Measurements from ENCODE around the gene LAMA2.

The LAMA2 gene

DNA sequence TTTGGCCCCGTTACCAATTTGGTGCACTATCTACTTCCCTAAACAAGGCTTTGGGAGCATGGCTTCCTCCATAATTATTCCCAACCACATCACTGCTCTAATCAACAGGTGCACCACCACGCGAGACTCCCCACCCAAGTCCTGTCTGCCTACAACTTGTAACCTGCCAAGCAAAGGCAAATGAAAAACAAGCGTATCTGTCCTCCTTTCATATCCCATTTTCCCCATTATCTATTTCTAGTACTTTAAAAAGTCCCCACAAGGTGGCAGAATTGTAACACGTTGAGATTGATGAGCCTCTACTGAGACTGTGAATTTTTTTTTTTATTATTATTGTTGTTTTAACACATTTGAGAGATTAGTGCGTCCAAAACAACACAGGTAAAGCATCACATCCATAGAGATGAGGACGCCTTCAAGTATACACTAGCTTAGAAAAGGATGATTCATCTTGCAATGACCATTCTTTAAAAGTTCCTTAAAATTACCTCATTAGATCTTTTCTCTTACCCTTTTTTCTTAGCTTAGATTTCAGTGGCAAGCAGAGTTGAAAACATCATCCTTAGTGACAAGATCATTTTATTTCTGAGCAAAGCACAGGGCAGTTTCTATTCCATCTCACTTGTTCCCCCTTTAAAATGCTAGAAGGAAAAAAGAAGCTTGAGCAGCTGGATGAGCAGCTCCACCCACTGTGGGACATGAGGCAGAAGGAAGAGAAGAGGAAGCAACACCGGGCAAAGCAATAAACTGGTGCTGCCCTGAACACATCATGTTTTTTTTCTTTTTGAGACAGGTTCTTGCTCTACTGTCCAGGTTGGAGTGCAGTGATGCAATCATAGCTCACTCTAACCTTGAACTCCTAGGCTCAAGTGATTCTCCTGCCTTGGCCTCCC lies 616.3 kb downstream of the LAMA2 start:
- DNase-seq, result peak; percentile 69

DNA sequence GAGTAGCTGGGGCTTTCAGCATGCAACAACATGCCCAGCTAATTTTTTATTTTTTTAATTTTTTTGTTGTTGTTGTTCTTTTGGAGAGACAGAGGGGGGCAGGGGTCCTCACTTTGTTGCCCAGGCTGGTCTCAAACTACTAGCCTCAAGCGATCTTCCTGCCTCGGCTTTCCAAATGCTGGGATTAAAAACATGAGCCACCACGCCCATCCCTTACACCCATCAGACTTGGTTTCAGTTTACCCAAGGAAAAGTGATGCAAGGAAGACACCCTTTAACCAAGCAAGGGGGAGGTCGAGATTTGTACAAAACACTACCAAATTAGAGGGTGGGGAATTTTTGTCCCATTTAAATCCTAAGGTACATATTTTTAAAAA lies 616.9 kb downstream of the LAMA2 start:
- DNase-seq, result no peak

DNA sequence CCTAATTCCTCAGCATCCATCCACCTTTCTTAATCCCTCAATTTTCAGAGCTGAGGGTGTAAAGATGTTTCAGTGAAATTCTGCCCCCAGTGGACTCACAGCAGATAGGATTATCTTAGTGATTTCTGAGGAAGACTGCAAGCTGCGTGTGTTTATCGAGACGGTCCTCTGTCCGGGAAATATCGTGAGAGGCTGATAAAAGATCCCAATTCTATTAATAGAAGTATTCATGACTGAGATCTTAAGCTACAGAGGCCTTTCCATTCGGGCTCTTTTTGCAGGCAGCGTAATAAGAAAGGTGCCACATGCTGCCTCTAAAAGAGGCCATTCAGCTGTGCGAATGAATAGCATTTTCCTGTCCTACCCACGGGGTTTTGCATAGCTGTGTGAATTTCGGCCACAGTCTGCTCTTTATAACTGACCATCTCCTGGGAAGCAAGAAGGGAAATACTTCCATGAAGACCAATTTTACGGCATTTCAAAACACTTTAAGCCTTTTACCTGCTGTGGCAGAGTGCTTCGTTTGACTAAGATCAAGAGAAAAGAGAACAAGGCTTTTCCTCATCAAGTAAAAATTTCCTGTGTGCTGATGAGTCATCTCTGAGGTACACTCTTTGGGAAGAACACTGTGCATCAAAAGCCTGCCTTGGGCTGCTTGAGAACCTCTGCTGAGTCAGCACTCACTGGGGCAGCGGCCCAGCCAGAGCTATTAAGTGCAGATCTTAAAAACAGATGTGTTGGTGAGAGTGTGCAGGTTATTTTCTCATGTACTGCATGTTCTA lies 618.2 kb downstream of the LAMA2 start:
- peak; percentile 44 for DNase-seq

GRCh38 chr6:129501740-129502660 lies 619.1 kb downstream of the LAMA2 start:
- DNase-seq, result no peak

- no peak for DNase-seq
Observed at GRCh38 chr6:129504456-129504855, 621.5 kb downstream of the LAMA2 start.

DNA sequence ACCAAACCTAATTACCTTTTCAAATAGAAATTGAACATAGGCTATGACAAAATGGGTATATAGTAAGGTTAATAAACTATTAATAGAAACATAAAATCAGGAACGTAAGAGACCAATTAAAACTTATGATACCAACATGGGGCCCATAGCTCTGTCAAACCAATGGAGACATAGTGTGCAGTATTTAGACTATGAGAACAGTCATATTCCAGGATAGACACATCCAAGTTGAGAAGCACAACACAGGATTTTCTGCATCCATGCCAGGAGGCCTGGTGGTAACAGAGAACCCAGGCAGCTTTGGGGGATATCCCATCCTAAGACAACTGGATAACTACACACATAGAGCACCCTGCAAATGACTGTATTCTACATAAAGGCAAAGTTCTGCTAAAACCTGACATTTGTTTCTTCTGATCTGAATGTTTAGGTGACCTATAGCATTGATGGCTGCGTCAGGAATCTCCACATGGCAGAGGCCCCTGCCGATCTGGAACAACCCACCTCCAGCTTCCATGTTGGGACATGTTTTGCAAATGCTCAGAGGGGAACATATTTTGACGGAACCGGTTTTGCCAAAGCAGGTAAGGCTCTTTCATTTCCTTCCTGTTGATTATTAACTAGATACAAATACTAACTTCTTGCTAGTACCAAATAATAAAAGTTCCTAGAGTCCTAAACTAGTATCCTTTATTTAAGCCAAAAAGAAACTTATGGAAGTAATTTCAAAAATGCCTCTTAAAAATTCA lies 624.3 kb downstream of the LAMA2 start:
- DNase-seq, result no peak

DNA sequence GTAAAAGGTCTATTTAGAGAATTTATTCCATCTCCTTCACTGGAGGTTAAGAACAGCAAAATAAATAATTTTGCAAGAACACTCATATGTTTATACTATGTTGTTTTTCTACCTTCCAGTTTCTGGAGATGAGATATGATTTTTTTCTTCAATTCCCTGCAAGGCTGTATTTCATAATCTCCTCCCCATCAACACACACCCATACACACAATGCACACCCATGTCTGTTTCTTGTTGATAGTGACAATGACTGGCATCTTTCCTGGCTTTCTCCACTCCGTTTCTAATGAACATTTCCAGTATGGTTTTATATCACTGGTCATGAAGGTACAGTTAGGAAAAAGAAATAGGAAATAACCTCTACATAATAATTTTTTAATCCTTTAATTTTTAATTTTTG lies 624.9 kb downstream of the LAMA2 start:
- DNase-seq, result no peak

DNA sequence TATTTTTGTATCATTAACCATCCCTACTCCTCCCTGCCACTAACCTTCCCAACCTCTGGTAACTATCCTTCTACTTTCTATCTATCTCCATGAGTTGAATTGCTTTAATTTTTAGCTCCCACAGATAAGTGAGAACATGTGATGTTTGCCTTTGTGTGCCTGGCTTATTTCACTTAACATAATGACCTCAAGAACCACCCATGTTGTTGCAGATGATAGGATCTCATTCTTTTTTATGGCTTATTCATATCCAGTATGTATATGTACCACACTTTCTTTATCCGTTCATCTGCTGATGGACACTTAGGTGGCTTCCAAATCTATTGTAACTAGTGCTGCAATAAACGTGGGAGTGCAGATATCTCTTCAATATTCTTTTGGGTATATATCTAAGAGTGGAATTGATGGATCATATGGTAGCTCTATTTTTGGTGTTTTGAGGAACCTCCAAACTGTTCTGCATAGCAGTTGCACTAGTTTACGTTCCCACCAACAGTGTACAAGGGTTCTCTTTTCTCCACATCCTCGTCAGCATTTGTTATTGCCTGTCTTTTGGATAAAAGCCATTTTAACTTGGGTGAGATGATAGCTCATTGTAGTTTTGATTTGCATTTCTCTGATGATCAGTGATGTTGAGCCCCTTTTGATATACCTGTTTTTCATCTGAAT lies 625.7 kb downstream of the LAMA2 start:
- DNase-seq, result no peak

GRCh38 chr6:129510950-129511349 lies 628.0 kb downstream of the LAMA2 start:
- DNase-seq, result no peak

DNA sequence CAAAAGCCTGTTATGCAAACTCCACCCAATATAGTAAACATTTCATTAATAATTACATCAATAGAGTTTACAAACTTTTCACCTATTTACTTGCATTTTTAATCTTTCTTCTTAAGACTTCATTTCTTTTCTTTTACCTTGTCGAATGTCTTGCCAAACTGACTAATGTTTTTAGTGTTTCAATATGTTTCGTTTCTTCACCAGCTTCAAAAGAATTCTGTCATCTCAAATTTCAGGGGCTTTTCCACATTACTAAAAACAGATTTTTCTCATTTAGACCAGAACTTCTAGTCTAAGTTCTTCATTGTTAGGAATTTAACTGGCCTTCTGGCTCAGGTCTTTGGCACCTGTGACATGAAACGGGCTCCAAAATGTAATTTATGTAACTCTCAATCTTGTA lies 630.5 kb downstream of the LAMA2 start:
- no peak for DNase-seq

DNA sequence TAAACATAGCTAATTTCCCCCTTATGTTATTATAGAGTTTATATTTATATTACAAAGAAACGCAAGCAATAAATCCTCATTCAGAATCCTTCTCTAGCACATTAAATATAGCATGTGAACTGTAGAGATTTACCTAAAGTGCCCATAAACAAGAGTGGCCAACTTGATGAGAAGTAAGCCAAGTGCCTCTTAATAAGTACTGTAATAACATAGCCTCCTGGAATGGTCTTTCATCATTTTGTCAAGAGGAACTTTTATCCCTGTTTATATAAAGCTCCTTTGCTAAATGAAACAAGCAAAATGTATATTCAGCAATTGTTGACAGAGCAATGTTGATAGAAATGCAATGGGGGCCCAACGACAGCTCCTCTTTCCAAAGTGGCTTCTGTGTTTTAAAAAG lies 632.1 kb downstream of the LAMA2 start:
- DNase-seq, result no peak

DNA sequence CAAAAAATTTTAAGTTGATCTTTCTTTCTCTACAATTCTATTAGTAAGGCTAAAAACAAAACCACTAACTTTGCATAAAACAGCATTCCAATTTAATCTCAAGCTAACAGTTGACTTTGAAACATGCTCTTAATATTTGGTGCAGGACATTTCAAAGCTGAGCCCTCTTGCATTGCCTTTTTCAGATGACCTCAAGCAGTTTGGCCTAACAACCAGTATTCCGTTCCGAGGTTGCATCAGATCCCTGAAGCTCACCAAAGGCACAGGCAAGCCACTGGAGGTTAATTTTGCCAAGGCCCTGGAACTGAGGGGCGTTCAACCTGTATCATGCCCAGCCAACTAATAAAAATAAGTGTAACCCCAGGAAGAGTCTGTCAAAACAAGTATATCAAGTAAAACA lies 633.1 kb downstream of the LAMA2 start:
- no peak for DNase-seq

DNA sequence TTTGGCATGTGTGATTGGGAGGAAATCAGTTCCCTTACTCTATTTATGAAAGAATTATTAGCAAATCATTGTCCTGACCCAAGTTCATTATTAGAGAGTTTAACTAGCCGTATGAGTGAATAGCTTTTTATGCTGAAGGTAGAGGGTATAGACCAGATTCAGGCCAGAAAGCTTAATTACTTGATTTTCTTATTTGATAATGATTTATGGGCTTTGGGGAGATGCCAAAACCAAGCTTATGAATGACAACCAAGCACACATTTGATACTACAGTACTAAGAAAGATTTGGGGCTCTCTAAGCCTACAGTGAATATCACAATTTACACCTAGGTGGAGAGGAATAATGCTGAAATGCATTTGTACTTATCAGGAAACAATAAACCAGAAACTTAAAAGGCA lies 633.8 kb downstream of the LAMA2 start:
- DNase-seq, result no peak

DNA sequence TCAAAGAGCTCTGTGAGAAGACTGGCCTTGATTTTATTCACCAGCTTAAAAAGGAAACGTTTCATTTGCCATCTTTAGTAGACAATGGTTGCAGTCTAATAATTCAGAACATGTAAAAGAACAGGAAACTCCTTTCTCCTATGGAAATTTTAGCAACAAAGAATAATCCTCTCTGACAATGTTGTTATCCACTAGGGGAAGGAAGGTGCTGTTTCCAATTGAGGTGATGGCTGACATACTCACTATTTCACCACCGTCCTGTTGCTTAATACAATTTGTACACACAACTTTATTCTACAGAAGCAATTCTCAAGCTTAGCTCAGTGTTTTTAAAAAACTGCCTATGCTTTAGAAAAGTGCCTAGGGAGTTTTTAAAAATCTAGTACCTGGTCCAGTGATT lies 634.4 kb downstream of the LAMA2 start:
- no peak for DNase-seq

GRCh38 chr6:129519750-129520149 lies 636.8 kb downstream of the LAMA2 start:
- no peak for DNase-seq

- no peak for DNase-seq
Observed at GRCh38 chr6:129521946-129522345, 639.0 kb downstream of the LAMA2 start.

GRCh38 chr6:129523816-129524215 lies 640.9 kb downstream of the LAMA2 start:
- DNase-seq, result no peak

GRCh38 chr6:129525055-129525454 lies 642.1 kb downstream of the LAMA2 start:
- no peak for DNase-seq

DNA sequence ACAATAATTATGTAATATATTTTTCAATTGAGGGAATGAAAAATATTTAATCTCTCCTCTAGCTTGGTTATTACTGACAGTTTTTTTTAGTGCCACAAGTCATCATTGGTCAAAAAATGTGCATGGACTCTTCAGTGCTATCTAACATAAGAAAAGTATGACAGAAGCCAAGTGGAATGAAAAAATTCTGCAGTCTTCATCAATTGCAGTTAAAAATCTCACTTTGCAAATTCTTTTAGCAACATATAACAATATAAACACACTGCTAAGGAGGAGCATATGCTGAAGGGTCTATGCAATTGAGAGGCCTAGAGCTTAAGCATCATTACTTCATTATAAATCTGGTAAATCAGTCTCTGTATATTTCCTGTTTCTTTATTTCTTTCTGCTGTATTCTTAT lies 652.0 kb downstream of the LAMA2 start:
- DNase-seq, result no peak

DNA sequence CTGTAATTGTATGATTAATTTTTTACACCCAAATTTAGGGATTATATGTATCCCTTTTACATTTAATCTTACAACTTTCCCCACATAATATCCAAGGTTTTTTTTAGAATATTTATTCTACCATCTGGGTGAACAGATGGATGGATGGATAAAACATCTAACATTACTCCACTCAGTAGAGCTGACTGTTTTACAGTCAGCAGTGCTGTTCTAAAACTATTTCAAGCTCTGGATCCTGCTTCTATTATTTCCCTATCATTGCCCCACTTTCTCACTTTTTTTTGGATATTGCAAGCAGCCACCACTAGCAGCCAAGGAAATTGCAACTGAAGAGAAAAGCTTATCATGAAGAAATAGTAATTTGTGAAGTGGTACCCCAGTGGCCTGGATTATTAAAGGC lies 653.3 kb downstream of the LAMA2 start:
- DNase-seq, result no peak

GRCh38 chr6:129539032-129539431 lies 656.1 kb downstream of the LAMA2 start:
- DNase-seq, result no peak

DNA sequence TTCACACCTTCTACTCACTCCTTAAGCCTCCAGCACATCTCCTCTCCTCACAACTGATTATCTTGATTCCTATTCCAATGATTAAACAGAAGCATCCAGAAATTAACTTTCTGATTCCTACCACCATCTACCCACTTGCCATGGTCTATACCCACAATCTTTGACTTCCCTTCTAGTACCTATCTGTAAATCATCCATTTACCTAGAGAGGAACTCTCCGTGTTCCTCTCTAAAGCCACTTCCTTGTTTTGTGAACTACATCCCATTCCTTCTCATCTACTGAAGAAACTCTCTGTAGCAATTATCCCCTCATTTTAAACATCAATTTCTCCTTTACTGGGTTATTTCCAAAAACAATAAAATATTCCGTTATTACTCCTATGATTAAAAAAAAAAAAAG lies 659.8 kb downstream of the LAMA2 start:
- DNase-seq, result no peak

All from CD4-positive, alpha-beta T cell treated with Interleukin-4 for 4 hours (primary cell).